ENCODE measurements around the gene SLC35E2B.

The SLC35E2B gene

GRCh38 chr1:1618396-1619068, 74.1 kb downstream of the SLC35E2B start:
- H3K27ac Mint-ChIP-seq: no peak overlapping the region
- H3K27me3 Mint-ChIP-seq: no peaks in the 10 kb centered on the region
- H3K36me3 Mint-ChIP-seq: no peaks in the 10 kb centered on the region
- H3K4me1 Mint-ChIP-seq: peaks cover 29% of the 10 kb centered on the region
- no peak overlapping the region for H3K4me3 Mint-ChIP-seq
- ATAC-seq: no peak
- no peaks in the 10 kb centered on the region for H3K9me3 Mint-ChIP-seq

- no peak overlapping the region for H3K4me3 Mint-ChIP-seq
- H3K27ac Mint-ChIP-seq: no peak overlapping the region
- no peaks in the 10 kb centered on the region for H3K36me3 Mint-ChIP-seq
- H3K4me1 Mint-ChIP-seq: peaks cover 32% of the 10 kb centered on the region
- no peaks in the 10 kb centered on the region for H3K9me3 Mint-ChIP-seq
- H3K27me3 Mint-ChIP-seq: no peaks in the 10 kb centered on the region
- ATAC-seq: no peak
Observed at GRCh38 chr1:1617925-1618324, 74.7 kb downstream of the SLC35E2B start.

- H3K9me3 Mint-ChIP-seq: no peaks in the 10 kb centered on the region
- no peak for ATAC-seq
- H3K27me3 Mint-ChIP-seq: no peaks in the 10 kb centered on the region
- H3K4me3 Mint-ChIP-seq: peak overlapping the region; percentile 77
- no peak overlapping the region for H3K27ac Mint-ChIP-seq
- no peaks in the 10 kb centered on the region for H3K36me3 Mint-ChIP-seq
- peaks cover 32% of the 10 kb centered on the region for H3K4me1 Mint-ChIP-seq
Observed at GRCh38 chr1:1617516-1617915, 75.1 kb downstream of the SLC35E2B start.

GRCh38 chr1:1616838-1617237, 75.8 kb downstream of the SLC35E2B start:
- ATAC-seq: no peak
- Mint-ChIP-seq H3K4me3 (peak overlapping the region; percentile 77), H3K36me3 (no peaks in the 10 kb centered on the region), H3K9me3 (no peaks in the 10 kb centered on the region), H3K27ac (no peak overlapping the region), H3K4me1 (peaks cover 32% of the 10 kb centered on the region), H3K27me3 (no peaks in the 10 kb centered on the region)

- Mint-ChIP-seq H3K36me3 (no peaks in the 10 kb centered on the region), H3K4me3 (peak overlapping the region; percentile 77), H3K27me3 (no peaks in the 10 kb centered on the region), H3K27ac (peak overlapping the region; percentile 95), H3K4me1 (peaks cover 32% of the 10 kb centered on the region), H3K9me3 (no peaks in the 10 kb centered on the region)
- ATAC-seq: peak; percentile 51
Observed at GRCh38 chr1:1616045-1616790, 76.4 kb downstream of the SLC35E2B start.

- peak; percentile 96 for ATAC-seq
- Mint-ChIP-seq H3K36me3 (no peaks in the 10 kb centered on the region), H3K4me3 (peak within 1 kb of the TSS; percentile 96), H3K27ac (peak within 1 kb of the TSS; percentile 95), H3K9me3 (no peaks in the 10 kb centered on the region), H3K27me3 (no peaks in the 10 kb centered on the region), H3K4me1 (peaks cover 39% of the 10 kb centered on the region)
Observed at GRCh38 chr1:1615256-1616044, 77.1 kb downstream of the SLC35E2B start, which contains the start of gene MIB2. Gene MIB2 (plus strand): TSS chr1:1615500. CDS start chr1:1623453, 7,953 bp downstream.

DNA sequence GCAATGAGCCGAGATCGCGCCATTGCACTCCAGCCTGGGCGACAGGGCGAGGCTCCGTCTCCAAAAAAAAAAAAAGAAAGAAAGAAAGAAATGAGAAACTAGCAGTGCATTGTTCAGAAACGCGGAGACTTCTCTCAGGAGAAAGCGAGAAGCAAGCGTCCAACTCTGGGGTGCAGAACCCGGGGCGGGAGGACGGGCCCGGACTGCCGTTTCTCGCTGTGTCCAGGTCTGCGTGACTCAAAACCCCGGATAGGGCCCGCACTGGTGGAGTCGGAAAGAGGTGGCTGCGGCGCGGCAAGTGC, 77.7 kb downstream of the SLC35E2B start:
- no peaks in the 10 kb centered on the region for H3K36me3 Mint-ChIP-seq
- no peak for ATAC-seq
- H3K9me3 Mint-ChIP-seq: no peaks in the 10 kb centered on the region
- H3K4me1 Mint-ChIP-seq: peaks cover 43% of the 10 kb centered on the region
- H3K27me3 Mint-ChIP-seq: no peaks in the 10 kb centered on the region
- H3K27ac Mint-ChIP-seq: peak overlapping the region; percentile 95
- H3K4me3 Mint-ChIP-seq: peak overlapping the region; percentile 96

DNA sequence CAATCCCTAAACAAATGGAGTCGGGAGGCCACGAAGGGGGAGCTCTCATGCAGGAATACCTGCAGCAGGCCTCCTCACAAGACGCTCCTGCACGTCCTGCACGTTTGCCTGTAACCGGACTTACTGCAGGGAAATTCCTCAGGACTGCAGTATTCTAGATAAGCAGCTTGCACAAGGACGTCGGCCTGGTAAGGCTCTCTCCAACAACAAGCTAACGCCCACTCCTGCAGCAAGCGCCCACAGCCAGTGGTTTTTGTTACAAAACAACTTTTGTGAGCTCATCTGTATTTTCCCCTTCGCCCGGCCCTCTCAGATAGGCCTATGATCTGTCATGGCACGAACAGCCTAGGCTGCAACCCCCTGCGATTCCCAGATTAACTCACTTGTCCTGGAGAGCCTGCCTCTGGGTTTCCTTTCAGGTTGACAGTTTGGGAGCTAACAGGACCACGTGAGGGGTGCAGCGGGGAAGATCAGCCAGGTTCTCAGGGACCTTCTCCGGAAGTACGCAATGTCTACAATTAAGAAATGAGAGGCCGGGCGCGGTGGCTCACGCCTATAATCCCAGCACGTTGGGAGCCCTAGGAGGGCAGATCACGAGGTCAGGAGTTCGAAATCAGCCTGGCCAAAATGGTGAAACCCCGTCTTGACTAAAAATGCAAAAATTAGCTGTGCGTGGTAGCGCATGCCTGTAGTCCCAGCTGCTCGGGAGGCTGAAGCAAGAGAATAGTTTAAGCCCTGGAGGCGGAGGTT, 78.2 kb downstream of the SLC35E2B start:
- Mint-ChIP-seq H3K27me3 (no peaks in the 10 kb centered on the region), H3K27ac (peak overlapping the region; percentile 95), H3K4me1 (peaks cover 43% of the 10 kb centered on the region), H3K9me3 (no peaks in the 10 kb centered on the region), H3K4me3 (peak overlapping the region; percentile 96), H3K36me3 (no peaks in the 10 kb centered on the region)
- ATAC-seq: no peak

DNA sequence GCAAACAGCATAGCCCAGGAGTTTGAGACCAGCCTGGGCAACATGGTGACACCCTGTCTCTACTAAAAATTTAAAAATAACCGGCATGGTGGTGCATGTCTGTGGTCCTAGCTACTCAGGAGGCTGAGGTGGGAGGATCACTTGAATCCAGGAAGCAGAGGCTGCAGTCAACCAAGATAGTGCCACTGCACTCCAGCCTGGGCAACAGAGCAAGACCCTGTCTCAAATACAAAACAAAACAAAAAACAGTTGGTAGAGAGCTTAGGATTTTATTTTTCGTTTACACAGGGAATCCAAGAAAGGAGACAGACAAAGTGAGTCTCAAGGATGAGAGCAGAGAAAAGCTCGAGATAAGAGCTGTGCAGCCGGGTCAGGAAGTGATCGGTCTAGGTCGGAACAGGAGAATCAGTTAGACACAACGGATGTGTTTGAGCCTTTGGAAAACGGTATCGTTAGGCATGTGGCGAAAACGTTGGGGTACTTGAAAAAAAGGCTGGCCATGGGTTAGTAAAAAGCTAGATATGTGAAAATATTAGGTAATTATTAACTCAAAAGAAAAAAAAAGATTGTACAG, 79.0 kb downstream of the SLC35E2B start:
- H3K9me3 Mint-ChIP-seq: no peaks in the 10 kb centered on the region
- H3K4me3 Mint-ChIP-seq: peak overlapping the region; percentile 53
- no peaks in the 10 kb centered on the region for H3K36me3 Mint-ChIP-seq
- ATAC-seq: no peak
- H3K27me3 Mint-ChIP-seq: no peaks in the 10 kb centered on the region
- no peak overlapping the region for H3K27ac Mint-ChIP-seq
- H3K4me1 Mint-ChIP-seq: peaks cover 43% of the 10 kb centered on the region

- no peaks in the 10 kb centered on the region for H3K27me3 Mint-ChIP-seq
- no peak for ATAC-seq
- peaks cover 44% of the 10 kb centered on the region for H3K4me1 Mint-ChIP-seq
- H3K4me3 Mint-ChIP-seq: no peak overlapping the region
- H3K27ac Mint-ChIP-seq: no peak overlapping the region
- no peaks in the 10 kb centered on the region for H3K36me3 Mint-ChIP-seq
- H3K9me3 Mint-ChIP-seq: no peaks in the 10 kb centered on the region
Observed at GRCh38 chr1:1612104-1612400, 80.5 kb downstream of the SLC35E2B start.

DNA sequence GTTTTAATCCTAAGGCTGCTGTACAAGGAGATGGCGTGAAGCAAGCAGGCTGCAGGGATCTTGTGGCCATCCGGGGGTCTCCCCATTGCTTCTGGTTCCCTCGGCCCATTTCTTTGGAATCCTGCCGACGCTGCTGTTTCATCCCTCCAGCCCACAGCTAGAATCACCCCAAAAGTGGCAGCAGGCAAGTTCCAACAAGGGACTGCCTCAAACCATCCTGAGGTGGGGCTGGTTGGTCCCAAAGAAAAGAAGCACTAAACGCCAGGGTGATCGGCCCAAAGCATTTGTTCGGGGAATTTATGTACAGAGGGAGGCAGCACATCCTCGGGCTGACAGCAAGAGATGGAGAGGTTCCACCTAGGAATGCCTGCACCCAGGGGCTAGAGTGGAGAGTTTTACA, 81.8 kb downstream of the SLC35E2B start:
- Mint-ChIP-seq H3K27me3 (no peaks in the 10 kb centered on the region), H3K4me1 (peaks cover 42% of the 10 kb centered on the region), H3K9me3 (no peaks in the 10 kb centered on the region), H3K36me3 (no peaks in the 10 kb centered on the region), H3K4me3 (no peak overlapping the region), H3K27ac (no peak overlapping the region)
- no peak for ATAC-seq

- Mint-ChIP-seq H3K36me3 (no peaks in the 10 kb centered on the region), H3K4me3 (no peak overlapping the region), H3K27ac (no peak overlapping the region), H3K9me3 (no peaks in the 10 kb centered on the region), H3K27me3 (peaks cover 3% of the 10 kb centered on the region), H3K4me1 (peaks cover 41% of the 10 kb centered on the region)
- no peak for ATAC-seq
Observed at GRCh38 chr1:1609822-1610485, 82.6 kb downstream of the SLC35E2B start.
